G401 (cell line): ENCODE measurements around the gene DBP. TPM values are rescaled to one million over a fixed set of nuclear protein-coding genes. Genes with fewer than 3 reads are reported as not detected.
A peak's percentile ranks its signal among the peaks of the same experiment; 100 is the strongest.

ENCODE experiments used
- DNase-seq: peaks from one replicate; pipeline ENCODE4 v3.0.0-alpha.2; 2015; ENCODE audit warnings: low spot score
- in situ Hi-C: cut with HindIII; loops from 2 replicates; pipeline ENCODE4 v1.10.0; 2016; ENCODE audit warnings: low sequenced_read_pairs, mixed read lengths
- total RNA-seq: library from RNA; depleted of rRNA; stranded (reverse); fragments of >200 nt; shearing (Covaris generic); gene quantifications from 2 replicates; pipeline ENCODE4 v1.2.3, GENCODE V29; 2014

Gene DBP
- total RNA-seq, 1 experiment from 2014 or later, result 40.0 TPM

DNA sequence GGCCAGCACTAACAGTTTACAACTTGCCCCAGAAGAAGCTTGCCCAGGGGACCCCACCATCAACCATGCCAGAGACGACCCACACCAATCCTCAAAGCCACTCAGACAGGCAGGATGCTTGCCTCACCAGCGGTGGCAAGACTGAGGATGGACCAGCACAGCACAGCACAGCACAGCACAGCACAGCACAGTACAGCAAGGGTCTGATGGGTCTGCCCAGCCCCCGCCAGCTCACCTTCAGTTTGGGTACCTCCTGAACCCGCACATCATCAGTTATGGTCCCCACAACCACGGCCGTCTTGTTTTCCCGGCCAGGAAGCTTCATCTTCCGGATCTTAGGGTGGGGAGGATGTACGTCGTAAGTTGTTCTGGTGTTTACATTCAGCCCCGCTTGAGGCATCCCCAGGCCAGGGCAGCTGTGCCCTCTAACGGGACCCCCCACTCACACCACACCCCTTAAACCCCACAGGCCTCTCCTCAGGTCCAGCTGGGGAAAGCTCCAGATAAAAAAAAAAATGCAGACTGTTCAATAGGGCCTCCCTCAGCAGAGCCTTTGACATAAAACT, 20.6 kb downstream of the DBP start:
- in situ Hi-C loops, result no loop called here
- DNase-seq, result no peak

DNA sequence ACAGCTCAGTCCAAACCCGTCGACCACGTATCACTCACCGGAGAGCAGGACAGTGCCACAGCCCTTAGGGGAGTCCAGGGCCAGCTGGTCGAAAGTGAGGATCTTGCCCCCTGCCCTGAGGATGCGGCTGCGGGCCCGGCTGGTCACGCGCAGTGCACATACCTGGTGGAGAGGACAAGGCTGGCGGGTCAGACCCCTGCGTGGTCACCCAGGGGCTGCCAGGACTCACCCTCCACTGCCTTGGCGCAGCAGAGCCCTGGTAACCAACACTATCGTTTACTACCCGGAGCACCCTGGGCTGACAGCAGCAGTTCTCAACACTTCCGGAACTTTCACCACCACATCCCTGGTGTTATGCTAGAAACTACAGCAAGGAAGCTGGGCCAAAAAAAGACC, 21.1 kb downstream of the DBP start:
- in situ Hi-C loops, result no loop called here
- peak; percentile 7 for DNase-seq

DNA sequence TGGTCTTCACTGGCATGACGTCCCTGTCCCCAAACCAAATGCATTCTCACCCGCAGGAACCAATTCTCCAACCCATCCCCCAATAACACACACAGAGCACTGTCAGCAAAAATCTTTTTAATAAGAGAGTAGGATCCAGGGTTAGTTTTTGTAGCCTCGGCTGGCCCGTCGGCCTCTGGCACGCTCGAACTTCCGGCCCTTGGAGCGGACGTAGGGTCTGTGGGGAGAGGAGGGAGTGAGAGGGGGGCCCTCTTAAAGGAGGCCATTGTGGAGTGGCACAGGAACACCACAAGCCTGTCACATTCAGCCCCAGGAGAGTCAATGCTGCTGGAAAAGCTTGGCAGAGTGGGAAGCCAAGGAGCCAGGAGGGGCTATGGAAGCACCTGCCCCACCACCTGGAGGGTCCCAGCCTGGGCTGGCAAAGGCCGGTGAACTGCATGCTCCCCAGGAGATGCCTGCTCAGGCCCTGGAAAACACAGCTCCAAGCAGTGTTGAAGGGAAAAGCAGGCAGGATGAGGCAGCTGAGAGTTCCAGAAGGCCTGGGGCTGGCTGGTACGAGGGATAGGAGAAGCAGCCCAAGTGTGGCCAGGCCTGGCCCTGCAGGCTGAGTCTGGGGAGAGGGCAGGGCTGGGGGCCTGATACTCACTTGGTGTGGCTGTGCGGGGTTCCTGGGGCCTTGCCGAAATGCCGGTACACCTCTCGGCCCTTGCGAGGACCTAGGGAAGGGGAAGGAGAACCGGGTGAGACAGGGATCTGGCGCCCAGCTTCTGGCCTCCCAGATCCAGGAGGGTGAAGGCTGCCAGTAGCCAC, 21.7 kb downstream of the DBP start:
- in situ Hi-C loops, result no loop called here
- peak; percentile 14 for DNase-seq

DNA sequence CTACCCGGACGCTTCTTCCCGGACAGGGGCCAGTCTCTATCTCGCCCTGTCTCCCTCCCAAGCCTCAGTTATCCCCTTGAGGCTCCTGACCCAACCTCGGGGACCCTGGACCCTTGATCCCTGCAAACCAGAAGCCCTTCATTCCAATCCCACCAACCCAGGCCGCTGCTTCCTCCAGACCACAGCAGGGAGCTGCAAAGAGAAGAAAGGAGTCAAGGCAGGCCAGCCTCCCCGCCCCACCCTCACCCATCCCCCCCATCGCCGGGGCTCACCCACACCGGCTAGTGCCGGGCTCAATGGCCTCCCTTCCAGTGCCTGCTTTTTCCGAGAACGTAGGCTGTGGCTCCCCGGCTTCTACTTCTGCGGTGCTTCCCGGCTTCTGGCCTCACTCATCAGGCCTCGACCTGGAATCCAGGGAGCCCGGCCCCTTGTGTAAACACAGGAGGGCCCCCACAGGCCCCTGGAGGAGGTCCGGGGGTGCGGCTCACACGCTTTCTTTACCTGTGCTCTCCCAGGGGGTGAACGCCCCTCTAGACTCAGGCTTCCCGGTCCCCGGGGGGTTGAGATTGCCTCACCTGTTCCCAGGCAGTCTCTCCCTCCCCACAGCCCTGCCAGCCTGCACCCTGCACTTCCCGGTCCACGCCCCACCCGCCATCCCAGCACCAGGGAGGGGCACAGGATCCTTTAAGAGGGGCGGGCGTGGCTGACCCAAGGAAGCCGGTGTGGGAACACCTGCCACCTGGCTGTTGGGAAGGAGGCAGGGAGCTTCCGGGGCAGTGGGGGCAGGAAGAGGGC, 22.5 kb downstream of the DBP start, which contains the start of gene FAM83E:
FAM83E (minus strand) TSS at position 641 of the 795 bp plus-strand sequence. CDS start 1,704 bp downstream, outside the sequence.
- in situ Hi-C loops, result no loop called here
- DNase-seq, result peak; percentile 27

DNA sequence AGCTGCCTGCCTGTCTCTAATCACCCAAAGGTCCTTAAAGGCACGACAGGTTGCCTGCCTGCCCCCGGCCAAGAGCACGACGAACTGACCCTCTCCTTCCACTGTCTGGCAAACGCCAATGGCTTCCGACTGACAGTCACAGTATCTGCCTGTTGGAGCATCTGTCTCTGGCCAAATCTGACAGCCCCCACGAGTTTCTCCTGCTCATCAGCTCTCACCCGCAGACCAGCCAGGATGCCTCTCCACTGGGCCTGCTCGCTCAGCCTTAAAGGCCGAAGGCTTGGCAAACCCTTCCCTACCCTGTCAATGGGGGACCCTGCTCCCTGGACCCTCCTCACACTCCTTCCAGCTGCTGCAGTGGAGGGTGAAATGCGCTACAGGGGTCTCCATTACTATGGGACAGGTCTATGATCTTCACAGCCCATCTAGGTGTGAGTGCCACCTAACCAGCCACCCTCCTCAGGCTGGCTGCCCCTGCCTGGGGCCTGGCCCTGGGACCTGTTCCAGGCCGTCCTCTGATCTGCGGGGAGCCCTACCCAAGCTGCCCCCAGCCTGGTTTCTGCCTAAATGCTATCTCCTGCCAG, 23.2 kb downstream of the DBP start:
- DNase-seq, result peak; percentile 54
- in situ Hi-C loops, result no loop called here

DNA sequence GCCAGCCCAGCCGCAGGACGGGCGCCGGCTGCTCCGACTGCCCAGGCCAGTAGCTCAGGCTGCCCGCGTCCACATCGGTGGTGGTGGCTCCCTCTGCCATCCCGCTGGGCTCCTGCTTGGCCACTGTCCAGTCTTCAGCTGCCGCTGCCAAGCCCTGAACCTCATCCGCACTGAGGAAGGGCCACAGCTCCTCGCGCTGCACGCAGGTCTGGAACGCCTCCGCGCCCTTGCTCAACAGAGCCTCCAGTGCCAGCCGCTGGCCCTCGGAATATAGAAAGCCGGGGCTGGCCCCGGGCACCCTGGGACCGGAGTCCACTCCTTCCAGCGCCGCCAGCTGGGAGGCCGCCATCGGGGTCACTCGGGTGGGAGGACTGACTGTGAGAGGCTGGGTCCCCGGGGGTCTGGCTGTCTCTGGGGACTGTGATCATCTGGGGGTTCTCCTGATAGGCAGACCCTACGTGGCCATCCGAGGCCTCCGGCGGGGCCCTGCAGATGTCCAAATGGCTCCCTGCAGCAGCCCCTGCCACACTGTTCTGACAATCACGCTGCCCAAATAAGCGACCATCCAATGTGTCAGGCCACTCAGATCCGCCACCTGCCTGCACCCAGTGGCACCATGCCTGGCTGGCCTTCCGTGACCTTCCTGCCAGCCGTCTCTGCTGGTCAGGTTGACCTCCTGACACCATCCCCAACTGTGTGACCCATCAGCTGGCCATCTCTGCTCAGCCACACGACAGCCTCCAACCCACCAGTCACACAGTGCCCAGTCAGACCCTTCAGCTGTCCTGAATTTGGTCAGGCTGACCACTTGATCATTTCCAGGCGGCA, 23.9 kb downstream of the DBP start:
- peak; percentile 75 for DNase-seq
- in situ Hi-C loops, result no loop called here

DNA sequence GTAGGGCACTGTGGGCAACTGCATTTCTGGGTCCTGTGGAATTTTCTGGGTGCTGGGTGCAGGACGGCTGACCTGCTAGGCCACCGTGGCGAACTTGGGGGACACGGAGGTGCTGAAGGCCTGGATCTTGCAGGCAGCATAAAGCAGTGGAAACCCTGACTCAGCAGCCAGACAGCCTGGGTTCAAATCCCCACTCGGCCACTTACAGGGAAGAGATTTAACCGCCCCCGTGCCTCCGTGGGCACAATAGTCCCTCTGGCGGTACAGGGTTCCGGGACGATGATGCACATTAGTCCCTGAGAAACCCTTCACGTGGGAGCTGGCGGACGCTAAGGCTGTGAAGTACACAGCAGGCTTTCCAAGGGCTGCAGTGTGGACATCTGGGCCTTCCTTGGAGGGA, 25.3 kb downstream of the DBP start:
- DNase-seq, result no peak
- in situ Hi-C loops, result no loop called here

DNA sequence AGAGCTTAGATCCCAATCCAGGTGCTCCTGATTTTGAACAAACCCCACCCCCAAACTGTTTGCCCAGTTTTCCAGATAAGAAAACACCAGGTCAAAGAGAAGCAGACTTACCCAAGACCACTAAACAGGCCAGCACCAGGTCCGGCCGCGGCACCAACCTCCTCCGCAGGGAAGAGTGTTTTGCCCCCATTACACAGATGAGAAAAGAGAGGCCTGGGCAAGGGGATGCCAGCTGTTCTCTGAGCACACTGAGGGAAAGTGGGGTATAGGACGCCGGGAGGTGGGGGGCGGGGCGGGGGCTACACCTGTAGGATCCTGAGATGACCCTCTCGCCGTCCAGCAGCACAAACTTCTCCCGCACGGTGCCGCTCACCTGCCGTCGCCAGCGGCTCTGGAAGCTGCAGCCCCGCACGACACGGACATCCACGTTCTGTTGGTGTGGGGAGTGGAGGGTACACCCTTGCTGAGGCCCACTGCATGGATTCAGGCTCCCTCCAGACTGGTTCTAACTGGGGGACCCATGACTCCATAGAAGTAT, 27.5 kb downstream of the DBP start:
- no peak for DNase-seq
- in situ Hi-C loops, result no loop called here

DNA sequence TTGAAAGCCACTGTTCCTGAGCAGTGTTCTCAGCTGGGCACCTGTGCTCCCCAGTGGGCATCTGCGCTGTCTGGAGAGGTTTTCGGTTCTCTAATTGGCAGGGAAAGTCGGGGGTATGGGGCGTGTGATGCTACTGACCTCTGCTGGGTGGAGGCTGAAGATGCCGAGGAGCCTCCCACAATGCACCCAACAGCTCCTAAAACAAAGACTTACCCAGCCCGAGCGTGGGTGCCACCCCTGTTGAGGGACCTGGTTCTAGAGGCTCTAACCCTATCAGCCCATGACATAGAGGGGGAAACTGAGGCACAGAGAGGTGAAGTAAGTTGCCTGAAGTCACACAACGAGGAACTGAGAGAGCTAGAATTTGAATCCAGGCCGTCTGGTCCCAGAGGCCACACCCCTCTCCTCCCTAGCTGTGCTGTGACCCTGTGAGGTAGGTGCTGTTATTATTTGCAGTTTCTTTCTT, 28.3 kb downstream of the DBP start:
- DNase-seq, result peak; percentile 43
- in situ Hi-C loops, result no loop called here

DNA sequence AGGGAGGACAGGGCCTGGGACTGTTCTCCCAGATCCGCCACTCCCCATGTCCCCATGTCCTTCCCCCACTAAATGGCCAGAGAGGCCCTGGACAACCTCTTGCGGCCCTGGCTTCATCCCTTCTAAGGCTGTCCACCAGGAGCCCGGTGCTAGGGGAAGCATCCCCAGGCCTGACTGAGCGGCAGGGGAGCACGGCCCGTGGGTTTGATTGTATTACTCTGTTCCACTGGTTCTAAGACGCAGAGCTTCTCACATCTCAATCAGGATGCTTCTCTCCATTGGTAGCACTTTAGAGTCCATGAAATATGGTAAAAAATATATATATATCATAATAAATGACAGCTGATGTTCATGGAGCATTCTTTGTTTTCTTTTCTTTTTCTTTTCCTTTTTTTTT, 29.8 kb downstream of the DBP start:
- DNase-seq, result no peak
- in situ Hi-C loops, result no loop called here

DNA sequence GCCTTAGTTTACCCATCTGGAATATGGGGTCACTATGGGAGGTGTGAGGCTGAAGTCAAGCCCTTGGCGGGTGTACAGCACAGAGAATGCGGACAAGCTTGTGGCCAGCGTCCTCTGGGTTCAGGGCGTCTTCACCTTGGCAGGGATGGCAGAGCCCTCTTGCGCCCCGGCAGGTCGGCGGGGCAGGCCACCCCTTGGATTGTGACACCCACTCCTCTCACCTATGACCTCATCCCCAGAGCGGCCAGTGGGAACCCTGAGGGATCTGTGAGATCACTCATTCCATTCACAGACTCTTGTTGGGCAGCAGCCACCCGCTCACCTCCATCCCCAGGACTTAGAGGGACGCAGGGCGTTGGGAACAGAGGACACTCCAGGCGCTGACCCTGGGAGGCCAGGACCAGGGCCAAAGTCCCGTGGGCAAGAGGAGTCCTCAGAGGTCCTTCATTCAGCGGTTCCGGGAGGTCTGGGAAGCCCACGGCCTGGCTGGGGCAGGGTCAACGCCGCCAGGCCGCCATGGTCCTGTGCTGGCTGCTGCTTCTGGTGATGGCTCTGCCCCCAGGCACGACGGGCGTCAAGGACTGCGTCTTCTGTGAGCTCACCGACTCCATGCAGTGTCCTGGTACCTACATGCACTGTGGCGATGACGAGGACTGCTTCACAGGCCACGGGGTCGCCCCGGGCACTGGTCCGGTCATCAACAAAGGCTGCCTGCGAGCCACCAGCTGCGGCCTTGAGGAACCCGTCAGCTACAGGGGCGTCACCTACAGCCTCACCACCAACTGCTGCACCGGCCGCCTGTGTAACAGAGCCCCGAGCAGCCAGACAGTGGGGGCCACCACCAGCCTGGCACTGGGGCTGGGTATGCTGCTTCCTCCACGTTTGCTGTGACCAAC, 30.5 kb downstream of the DBP start, which contains the start of gene SPACA4:
SPACA4 (plus strand) TSS at position 280 of the 896 bp plus-strand sequence; CDS start at position 517, 237 bp downstream.
- DNase-seq, result no peak
- in situ Hi-C loops, result no loop called here

DNA sequence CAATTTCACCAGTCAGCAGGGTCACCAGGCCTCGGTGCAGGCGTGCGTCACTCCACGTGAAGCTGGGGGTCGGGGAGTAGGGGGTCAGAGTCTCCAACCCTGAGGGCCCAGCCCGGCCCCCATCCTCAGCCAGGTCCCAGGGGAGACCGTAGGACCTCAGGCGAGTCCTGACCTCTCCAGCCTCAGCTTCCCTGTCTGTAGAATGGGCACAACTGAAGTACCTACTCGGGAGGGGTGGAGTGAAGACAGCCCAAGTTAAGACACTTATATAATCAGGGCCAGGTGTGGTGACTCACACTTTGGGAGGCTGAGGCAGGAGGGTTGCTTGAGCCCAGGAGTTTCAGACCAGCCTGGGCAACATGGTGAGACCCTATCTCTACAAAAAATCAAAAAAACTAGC, 33.3 kb downstream of the DBP start:
- in situ Hi-C loops, result no loop called here
- no peak for DNase-seq

DNA sequence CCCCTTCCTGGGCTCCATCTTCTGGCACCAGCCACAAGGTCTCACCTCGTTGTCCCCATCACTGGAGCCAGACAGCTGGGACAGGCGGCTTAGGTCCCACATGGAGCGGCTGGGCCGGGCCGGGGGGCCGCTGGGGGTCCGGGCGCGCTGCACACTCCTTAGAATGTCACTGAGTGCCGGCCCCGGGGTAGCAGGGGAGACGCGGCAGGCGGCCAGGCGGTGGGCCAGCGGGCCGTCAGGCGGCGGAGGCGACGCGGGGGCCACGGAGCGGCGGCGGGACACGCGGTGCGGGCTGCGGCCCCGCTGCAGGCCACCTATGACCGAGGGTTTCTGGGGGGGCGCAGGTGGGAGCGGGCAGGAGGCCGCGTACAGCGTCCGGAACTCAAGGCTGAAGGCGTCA, 33.7 kb downstream of the DBP start:
- in situ Hi-C loops, result no loop called here
- no peak for DNase-seq

DNA sequence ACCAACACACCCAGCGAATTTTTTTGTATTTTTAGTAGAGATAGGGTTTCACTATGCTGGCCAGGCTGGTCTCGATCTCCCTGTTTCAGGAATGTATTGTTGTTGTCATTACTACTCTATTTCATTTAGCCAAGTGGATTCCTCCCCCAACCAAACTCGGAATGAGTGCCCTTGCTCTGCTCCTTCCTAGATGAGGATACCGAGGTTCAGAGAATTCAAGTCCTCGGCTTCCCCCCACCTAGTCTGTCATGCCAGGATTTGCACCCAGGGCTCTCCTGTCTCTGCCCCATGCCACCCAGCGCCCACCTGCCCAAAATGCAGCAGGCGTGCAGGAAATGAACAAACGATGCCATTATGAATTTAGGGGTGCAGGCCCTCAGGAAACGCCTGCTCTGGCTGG, 34.2 kb downstream of the DBP start:
- DNase-seq, result no peak
- in situ Hi-C loops, result no loop called here

DNA sequence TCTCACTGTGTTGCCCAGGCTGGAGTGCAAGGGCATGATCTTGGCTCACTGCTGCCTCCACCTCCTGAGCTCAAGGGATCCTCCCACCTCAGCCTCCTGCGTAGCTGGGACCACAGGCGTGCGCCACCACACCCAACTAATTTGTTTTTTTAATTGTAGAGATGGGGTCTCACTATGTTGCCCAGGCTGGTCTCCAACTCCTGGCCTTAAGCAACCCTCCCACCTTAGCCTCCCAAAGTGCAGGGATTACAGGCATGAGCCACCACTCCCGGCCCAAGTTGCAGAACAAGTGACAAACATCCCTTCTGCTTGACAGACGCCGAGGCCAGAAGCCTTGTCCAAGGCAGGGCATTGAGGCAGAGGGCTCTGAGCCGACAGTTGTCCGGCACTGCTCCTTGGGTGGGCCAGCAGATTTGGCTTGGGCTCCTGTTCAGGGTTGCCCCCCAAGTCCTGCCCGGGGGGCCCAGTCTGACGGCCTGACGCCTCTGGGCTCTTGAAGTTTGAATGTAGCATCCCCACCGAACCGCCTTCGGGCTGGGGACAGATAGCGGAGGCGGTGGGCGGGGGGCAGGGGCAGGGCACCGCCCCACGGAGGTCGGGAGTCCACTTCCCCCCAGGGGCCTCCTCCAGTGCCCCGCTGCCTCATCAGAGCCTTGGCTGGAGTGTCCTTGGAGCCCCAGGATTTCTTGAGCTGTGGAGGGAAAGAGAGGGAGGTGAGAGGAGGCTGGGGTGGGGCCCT, 36.3 kb downstream of the DBP start:
- DNase-seq, result no peak
- in situ Hi-C loops, result no loop called here

DNA sequence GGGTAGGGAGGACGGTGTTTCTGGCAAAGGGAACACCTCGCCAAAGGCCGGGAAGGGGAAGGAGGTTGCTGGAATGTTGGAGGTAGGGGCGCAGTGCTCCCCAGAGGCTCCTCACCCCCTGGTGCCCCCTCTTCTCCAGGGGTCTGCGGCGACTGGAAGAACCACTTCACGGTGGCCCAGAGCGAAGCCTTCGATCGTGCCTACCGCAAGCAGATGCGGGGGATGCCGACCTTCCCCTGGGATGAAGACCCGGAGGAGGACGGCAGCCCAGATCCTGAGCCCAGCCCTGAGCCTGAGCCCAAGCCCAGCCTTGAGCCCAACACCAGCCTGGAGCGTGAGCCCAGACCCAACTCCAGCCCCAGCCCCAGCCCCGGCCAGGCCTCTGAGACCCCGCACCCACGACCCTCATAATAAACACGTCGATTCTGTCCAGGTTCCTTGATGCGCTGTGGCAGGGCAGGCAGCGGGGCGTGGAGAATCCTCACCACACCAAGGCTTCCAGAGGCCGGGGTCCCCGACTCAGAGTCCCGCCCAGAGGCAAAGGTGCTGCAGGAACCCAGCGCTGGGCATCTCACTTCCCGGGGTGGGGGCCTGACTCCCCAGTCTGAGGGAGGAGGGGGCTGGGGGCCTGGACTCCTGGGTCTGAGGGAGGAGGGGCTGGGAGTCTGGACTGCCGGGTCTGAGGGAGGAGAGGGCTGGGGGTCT, 38.0 kb downstream of the DBP start:
- in situ Hi-C loops, result no loop called here
- DNase-seq, result no peak
